NCI-H460 (cell line): ENCODE results near the gene CRABP2. TPM values are rescaled to one million over a fixed set of nuclear protein-coding genes. Genes with fewer than 3 reads are reported as not detected.

Experiments
- DNase-seq: peaks from one replicate; pipeline ENCODE4 v3.0.0-alpha.2; 2016; ENCODE audit warnings: low read depth; ENCODE audit errors: extremely low read depth
- polyA plus RNA-seq: library from polyadenylated mRNA; depleted of rRNA; stranded (reverse); fragments of >200 nt; gene quantifications from 2 replicates; pipeline ENCODE4 v1.2.3, GENCODE V29; 2014; cell fraction: nucleus; rRNA removed
- total RNA-seq: library from RNA; depleted of rRNA; stranded (reverse); fragments of >200 nt; shearing (Covaris generic); gene quantifications from 2 replicates; pipeline ENCODE4 v1.2.3, GENCODE V29; 2014; rRNA removed

CRABP2 gene
- total RNA-seq, result 1.2 and 1.8 TPM in 2 replicates
- 0.89 and 0.95 TPM in 2 replicates for polyA plus RNA-seq

GRCh38 chr1:156705321-156705917, at the start of gene CRABP2:
Gene CRABP2, minus strand, starts transcription at chr1:156705583. Its CDS starts 137 bp downstream, at chr1:156705446.
- no peak for DNase-seq

DNA sequence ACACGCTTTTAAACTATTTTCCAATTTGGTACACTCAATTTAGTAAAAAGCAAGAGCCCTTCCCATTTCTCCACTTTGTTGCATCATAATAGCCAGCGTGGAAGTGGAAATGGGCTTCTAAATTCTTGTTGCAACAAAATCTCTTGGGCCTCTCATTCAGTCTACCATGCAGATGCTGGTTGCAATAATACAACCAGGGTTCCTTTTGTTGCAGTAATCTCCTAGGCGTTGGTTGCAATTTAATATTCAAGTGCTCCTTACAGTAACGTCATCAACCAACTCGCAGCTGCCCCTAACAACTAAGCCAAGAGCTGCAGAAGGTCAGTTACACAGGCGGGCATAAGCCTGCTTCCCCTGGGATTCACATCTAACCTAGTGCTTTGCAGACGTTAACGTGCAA, 48.8 kb upstream of the CRABP2 start:
- DNase-seq, result no peak

DNA sequence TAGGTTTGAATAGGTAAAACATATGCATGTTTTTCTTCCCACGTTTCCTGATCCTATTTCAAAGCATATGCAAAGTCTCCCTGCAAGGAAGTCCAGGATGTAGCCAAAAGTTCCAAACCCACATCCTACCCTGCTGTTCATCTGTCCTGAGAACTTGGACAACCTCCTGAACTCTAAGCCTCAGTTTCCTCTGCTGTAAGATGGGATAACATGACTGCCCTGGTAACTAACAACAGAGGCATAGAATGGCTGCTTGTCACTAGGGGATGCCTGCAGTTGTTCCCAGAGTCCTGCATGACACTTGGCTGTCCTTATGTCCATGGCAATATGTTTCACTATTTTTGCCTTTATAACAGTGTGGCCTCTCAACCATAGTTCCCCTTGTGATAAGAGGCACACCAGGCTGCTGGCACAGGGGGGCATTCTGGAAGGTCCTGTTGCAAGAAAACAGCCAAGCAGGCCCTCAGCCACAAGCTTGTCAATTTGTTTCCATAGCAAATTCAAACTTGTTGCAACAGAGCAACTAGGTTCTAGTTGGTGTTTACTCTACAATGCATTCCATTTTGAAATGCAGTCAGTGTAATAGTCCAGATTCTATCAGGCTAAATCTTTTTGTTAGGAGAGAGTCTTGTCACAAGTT, 47.6 kb upstream of the CRABP2 start:
- no peak for DNase-seq

GRCh38 chr1:156751757-156752481, 46.5 kb upstream of the CRABP2 start:
- peak; percentile 98 for DNase-seq

DNA sequence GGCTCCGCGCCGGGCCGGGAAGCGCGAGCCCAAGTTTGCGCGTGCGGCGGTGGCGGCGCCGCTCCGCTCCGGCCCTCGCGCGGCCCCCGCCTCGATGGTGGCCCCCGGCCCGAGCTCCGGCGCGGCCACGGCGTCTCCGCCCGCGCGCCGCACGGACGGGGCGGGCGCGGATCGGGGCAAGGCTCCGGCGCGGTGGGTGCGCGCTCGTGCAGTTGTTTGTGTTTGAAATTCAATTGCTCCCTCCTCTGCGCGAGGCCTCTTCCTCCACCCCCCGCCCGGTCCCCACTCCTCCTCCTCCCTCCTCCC, 46.0 kb upstream of the CRABP2 start, which contains the start of gene HDGF:
Gene HDGF, minus strand, starts transcription at position 225 of the 306 bp plus-strand sequence. CDS start 246 bp downstream, outside the sequence.
- no peak for DNase-seq

DNA sequence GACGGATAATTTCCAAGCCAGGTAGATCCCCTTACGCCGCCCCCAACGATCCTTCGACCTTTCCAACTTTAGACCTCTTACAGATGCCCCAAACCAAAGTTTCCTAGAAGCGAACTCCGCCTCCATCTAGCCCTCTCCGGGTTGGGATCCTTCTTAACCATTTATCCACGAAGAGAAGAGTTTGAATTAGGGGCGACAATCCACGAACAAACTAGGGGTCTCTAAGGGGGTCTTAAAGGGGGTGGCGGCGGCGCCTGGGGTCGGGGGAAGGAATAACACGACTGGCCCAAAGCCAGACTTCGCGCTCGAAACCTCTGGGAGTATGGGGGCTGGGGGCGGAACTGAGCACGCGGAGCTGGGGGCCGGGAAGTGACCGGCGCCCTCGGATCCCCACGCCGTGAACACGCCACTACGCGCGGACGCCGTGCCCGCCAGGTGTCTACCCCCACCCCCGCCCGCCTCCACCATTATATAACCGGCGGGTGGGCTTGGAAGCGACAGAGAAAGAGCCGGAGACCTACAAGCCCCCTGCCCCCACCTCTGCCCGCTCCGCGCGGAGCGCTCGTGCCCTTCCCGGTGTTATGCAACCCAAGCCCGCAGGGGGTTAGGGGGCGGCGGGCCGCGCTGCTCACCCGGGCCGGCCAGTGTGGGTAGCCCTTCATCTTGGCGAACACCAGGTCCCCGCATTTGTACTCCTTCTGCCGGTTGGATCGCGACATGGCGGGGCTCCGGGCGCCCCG, 45.5 kb upstream of the CRABP2 start:
- no peak for DNase-seq

DNA sequence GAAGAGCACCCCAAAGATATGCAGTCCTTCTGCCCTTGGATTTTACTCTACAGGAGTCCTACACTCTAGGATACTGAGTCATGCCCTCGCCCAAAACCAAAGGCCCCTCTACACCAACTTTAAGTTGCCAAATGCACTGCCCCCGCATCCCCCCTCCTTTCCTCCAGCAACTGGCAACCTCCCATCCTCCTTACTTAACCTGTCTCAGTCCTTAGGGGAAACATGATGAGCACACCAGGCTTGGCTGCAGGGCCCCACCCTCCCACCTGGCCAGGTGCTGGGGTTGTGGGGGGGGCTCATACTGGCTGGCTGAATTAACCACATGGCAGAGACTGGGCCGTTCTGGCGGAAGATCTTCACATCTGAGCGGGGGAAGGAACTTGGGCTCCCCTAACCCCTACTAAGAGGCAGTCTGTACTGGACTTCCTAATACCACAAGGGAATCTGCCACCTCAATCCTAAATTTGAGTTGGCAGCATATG, 44.8 kb upstream of the CRABP2 start:
- no peak for DNase-seq

GRCh38 chr1:156749419-156750118, 44.2 kb upstream of the CRABP2 start:
- no peak for DNase-seq

- no peak for DNase-seq
Observed at GRCh38 chr1:156748670-156749418, 43.5 kb upstream of the CRABP2 start.

DNA sequence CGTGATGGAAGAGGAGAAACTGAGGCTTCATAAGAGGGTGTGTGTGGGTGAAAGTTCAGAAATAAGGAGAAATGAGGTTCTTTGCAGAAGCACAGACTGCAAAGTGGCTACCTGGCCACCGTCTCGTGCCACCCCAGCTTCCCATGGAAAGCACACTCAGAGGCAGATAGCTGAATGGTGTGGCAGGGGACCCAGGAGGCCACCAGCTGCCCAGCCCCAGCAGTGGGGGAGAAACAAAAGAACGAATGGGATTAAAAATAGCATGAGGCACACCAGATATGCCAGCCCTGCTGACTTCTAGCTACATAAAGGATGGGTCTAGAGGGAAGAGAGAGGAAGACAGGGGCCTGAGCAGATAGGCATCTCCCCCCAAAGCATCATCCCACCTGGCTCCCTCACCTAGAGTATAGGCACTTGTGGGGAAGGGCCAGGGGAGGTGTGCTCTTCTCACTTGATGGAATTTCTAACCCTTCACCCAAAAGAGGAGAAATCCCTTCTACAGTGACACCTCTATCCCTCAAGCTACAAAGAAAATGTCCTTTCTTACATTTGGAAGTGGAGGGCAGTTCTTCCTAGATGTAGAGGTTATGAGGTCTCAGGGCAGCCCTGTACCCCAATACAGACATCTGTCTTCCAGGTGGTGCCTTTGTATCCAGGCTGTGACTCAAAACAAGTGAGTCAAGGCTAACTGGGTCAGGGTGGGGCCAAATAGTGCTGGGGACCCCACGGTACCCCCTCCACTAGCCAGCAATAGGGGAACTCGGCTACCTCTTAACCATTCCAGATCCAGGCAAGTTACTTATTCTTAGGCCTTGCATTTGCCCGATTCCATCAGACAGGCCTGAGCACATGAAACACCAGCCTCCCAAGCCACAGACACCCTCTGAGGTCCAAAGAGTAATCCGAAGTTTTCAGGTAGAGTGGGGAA, 42.6 kb upstream of the CRABP2 start:
- no peak for DNase-seq

- DNase-seq, result peak; percentile 81
Observed at GRCh38 chr1:156746728-156747631, 41.6 kb upstream of the CRABP2 start.

GRCh38 chr1:156746406-156746727, 41.0 kb upstream of the CRABP2 start:
- DNase-seq, result no peak

GRCh38 chr1:156745881-156746280, 40.5 kb upstream of the CRABP2 start:
- DNase-seq, result no peak

GRCh38 chr1:156744786-156745419, 39.5 kb upstream of the CRABP2 start:
- DNase-seq, result no peak

GRCh38 chr1:156744344-156744743, 39.0 kb upstream of the CRABP2 start:
- no peak for DNase-seq

DNA sequence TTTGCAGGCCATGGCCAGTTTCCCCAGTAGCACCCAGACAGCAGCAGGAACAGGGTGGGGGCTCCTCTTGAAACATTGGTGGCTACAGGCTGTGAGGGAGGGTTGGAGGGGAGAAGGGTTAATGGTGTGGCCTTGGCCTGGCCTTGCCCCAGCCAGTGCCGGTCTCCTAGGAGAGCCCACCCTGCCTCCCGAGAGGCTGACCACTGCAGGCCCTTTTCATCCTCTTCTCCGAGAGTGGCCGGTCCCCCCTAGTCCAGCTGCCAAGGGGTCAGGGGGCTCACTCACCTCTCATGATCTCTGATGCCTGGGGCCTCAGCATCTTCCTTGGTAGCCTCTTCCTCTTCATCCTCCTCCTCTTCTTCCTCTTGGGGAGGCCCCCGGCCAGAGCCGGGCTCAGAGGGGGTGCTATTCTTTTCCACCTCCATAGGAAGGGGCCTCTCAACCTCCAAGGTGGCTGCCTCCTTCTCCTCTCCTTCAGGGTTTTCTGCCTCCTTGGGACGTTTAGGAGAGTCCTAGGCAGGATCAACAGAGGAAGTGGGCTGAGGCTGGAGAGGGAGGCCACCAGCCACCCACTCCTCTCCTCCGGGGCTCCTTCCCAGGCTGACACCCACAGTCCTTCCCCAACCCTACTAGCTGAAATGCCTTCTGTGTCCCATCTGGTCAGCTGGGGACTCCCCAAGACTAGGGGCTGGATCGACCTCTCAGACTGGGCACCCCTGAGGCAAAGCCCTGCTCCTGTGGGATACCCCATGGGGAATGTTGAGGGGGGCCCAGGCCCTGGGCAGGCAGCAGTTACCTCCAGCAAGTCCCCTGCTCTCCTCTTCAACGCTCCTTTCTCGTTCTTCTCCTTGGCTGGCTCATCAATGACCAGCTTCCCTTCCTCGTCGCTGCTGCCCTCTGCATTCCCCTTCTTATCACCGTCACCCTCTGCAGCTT, 38.3 kb upstream of the CRABP2 start:
- no peak for DNase-seq
